ENCODE measurements around the gene LAGE3. TPM values are rescaled to one million over a fixed set of nuclear protein-coding genes. Genes with fewer than 3 reads are reported as not detected.

LAGE3 gene
- total and polyA plus RNA-seq, 10 of the 15 experiments (the other 5 are each of a cell fraction or from before 2014, with no cell fraction given) = 5.3 to 63.7 (median 19.7) TPM

DNA sequence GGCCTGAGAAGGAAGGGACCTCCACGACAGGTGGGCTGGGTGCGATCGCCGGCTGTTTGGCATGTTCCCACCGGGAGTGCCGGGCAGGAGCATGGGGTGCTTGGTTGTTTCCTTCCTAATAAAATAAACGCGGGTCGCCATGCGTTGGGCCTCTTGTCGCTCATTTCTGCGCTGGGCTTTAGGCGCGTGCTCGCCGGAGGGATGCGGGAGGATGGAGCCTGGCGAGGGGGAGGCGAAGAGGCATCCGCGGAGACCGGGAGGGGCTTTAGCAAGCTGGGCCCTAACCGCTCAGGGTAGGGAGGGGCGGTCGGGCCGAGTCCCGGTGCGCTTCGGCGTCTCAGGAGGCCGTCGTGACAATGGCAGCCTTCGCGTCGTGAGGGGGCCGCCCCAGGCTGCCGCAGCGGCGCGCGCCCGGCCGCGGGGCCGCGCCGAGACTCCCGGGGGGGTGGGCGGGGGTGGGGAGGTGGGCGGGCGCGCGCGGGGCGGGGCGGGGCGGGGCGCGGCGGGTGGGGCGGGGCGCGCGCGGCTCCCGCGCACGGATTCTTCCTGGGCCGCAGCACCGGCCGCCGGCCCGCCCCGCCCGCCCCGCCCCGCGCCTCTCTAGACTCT lies 42.6 kb downstream of the LAGE3 start (continued):
- TF ChIP-seq E2F8 (IDR thresholded peaks at IDR 0.05; ENCODE audit: low read depth, partially characterized antibody) = no peak
- no peak for TF ChIP-seq EGR1 (IDR thresholded peaks at IDR 0.05; ENCODE audit: borderline replicate concordance in 1 of 2, low read depth in 2 of 2, low read length in 2 of 2)
- no peak for TF ChIP-seq ASH2L (IDR thresholded peaks at IDR 0.05; ENCODE audit: borderline replicate concordance, low read depth)
- TF ChIP-seq ATF7 (IDR thresholded peaks at IDR 0.05; ENCODE audit: low read depth) = no peak
- no peak for TF ChIP-seq TBL1XR1 (IDR thresholded peaks at IDR 0.05; ENCODE audit: low read depth, low read length)

DNA sequence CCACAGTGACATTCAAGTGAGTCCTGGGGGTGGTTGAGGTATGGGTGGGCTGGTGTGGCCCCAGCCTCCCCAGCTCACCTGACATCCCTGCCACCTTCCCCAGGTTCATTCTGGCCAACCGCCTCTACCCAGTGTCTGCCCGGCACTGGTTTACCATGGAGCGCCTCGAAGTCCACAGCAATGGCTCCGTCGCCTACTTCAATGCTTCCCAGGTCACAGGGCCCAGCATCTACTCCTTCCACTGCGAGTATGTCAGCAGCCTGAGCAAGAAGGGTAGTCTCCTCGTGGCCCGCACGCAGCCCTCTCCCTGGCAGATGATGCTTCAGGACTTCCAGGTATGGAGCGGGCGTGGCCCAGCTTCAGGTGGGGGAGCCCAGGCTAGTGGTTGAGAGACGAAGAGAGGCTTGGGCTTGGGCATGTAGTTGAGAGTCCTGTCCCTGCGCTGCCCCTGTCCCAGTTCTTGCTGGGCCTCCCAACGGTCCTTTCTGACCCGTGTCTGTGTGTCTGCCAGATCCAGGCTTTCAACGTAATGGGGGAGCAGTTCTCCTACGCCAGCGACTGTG lies 43.8 kb downstream of the LAGE3 start:
- Histone ChIP-seq H3K4me1 (ENCODE audit: control insufficient read depth, insufficient read depth, low read length) (no peaks in the 10 kb centered on the region), H3K79me2 (ENCODE audit: control insufficient read depth, insufficient read depth, low read length) (peaks cover 21% of the 10 kb centered on the region), H3K36me3 (ENCODE audit: control insufficient read depth in 2 of 2, insufficient read depth in 2 of 2, low read length in 1 of 2) (peaks cover 0 to 2% of the 10 kb centered on the region in 2 experiments; a peak in 1 of 4 replicates), H3K9ac (ENCODE audit: control insufficient read depth, insufficient read depth, low read length) (no peak overlapping the region), H3K4me3 (no peak overlapping the region), H3K9me3 (replicated peaks; ENCODE audit: control insufficient read depth, insufficient read depth, low read length) (no peaks in the 10 kb centered on the region; the same call in 2 of the 3 replicates), H3K27ac (ENCODE audit: control insufficient read depth, insufficient read depth) (no peak overlapping the region), H4K20me1 (ENCODE audit: control insufficient read depth, insufficient read depth) (no peaks in the 10 kb centered on the region), H3K27me3 (replicated peaks in 1 of 2; ENCODE audit: control insufficient read depth in 2 of 2, insufficient read depth in 2 of 2, low read length in 1 of 2) (no peaks in the 10 kb centered on the region), H3K4me2 (ENCODE audit: control insufficient read depth, insufficient read depth) (no peak overlapping the region), H2AFZ (ENCODE audit: control insufficient read depth, low read depth, low read length) (no peak overlapping the region)
- ChIA-PET RAD21 (ENCODE audit: unreplicated experiment) (no interaction called here), POLR2A (interaction anchor here (0.5 kb wide), 2 partner anchors 46 to 57 kb away, joined by 3 to 6 read pairs; no protein-coding TSS in a partner anchor), SMC1A (ENCODE audit: uncharacterized antibody, unreplicated experiment) (no interaction called here), CTCF (no interaction called here)
- TF ChIP-seq SPI1 (IDR thresholded peaks at IDR 0.05; ENCODE audit: borderline replicate concordance, insufficient read depth, low read depth, low read length) (no peak), ETV6 (conservative IDR thresholded peaks at IDR 0.05 in 1 of 2, IDR thresholded peaks at IDR 0.05 in 1 of 2; ENCODE audit: borderline replicate concordance in 1 of 2, low read depth in 1 of 2) (no peak), STAT1 (conservative IDR thresholded peaks at IDR 0.05) (no peak)
- FAIRE-seq (no peak), DNase-seq (ENCODE audit: low read depth, low spot score) (no peak), ATAC-seq (no peak)
- BruUV-seq (replicated peaks) = no TSS peak
- 88% methylated on average over 19 of the region's 19 CpGs for WGBS (ENCODE audit: insufficient coverage, insufficient replicate concordance, low lambda C conversion rate, missing lambda C conversion rate)
- in situ Hi-C loops (cut with MboI) = no loop called here
- intact Hi-C loops (cut with micrococcal nuclease; ENCODE audit: unreplicated experiment) = loop anchor here (5.0 kb wide), 2 partner anchors 38 to 42 kb away; partner anchors contain the start of genes LAGE3 and RPL10

Measured in GM12878 (cell line).